ENCODE results near the gene MDM1.

- TF ChIP-seq YY1 (tag by site-specific recombination; IDR thresholded peaks at IDR 0.05) (no peak), KLF17 (tag by site-specific recombination; IDR thresholded peaks at IDR 0.05) (no peak), REPIN1 (tag by site-specific recombination; IDR thresholded peaks at IDR 0.05; ENCODE audit: low read depth) (no peak), CTCF (tag by site-specific recombination; IDR thresholded peaks at IDR 0.05) (no peak), PBX3 (CRISPR knock-in tag; IDR thresholded peaks at IDR 0.05) (no peak), ZNF341 (tag by site-specific recombination; IDR thresholded peaks at IDR 0.05; ENCODE audit: low read depth) (no peak), ZNF768 (tag by site-specific recombination; IDR thresholded peaks at IDR 0.05) (no peak), ZNF670 (tag by site-specific recombination; IDR thresholded peaks at IDR 0.05; ENCODE audit: low read depth) (no peak), ZNF362 (tag by site-specific recombination; IDR thresholded peaks at IDR 0.05) (no peak), ZNF239 (tag by site-specific recombination; IDR thresholded peaks at IDR 0.05) (no peak)
Measured at GRCh38 chr12:68292151-68292943, 39.8 kb downstream of the MDM1 start.

Measured in HEK293 (cell line).